Stimulated activated CD4-positive, alpha-beta T cell treated with anti-CD3 and anti-CD28 coated beads, Interleukin-4, amount 100 ng/mL, for 48 hours (primary cell): ENCODE measurements around the gene TPH1.
"Not testable (repeated sequence)": the region's sequence is repeated elsewhere in the genome, so short reads cannot be mapped to it uniquely, and the experiment has no call there.

Experiments
- DNase-seq, 2 donors: peaks; one replicate each; pipeline ENCODE4 v3.0.0-alpha.2; 2020; ENCODE audit warnings: low read depth in 2 of 2

The TPH1 gene

DNA sequence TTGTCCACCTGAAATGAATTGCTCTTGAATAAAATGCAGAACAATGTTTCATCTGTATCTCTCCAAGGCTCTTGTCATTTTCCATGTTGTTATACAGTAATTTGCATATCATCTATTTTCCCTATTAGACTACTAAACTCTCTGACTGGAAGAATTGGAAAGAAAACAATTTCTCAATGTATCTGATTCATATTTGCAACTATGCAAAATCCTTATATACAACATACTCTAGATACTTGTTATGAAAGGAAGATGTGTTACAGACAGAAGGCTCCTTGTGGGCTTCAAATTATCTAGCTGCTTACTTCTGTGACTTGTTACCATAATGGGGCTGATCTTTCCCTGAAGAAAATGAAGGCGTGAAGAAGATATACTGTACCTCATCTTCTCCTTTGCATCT is 23.6 kb downstream of the TPH1 start:
- DNase-seq, result no peak

DNA sequence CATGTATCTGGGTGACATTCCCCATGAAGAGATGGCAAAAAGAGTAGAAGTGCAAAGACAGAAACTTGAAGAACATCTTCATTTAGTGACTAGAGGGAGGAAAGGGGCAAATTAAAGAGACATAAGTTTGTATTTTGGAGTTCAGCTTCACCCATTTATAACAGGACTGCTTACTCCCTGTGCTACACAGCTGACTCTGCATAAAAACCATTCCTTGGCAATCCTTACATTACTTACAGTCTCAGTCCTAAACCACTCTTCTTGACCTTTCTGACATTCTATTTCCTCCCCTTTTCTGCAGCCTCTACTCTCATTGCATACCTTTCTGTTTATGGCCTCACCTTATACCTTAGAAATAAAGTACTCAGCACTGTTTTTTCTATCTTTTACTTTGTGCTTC is 26.4 kb downstream of the TPH1 start:
- DNase-seq, result no peak

DNA sequence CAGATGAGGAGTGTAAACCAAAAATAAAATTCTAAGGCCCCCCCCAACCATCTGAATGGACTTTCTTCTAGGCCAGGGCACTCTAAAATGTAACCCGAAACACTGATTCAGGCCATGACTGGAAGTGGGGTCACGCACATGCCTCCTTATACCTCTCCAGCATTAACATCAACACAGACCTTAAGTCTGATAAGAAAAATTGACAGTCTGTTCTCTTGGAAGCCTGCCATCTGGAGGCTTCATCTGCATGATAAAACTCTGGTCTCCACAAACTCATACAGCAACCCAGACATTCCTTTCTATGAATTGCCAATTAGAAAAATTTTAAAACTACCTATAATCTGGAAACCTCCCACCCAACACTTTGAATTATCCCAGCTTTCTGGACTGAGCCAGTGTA is 29.3 kb downstream of the TPH1 start:
- no peak for DNase-seq

GRCh38 chr11:18014876-18015275 is 31.2 kb downstream of the TPH1 start:
- DNase-seq, result no peak

GRCh38 chr11:18013790-18014507 is 32.1 kb downstream of the TPH1 start:
- peak in 1 of 2 donors; percentile 4 for DNase-seq

DNA sequence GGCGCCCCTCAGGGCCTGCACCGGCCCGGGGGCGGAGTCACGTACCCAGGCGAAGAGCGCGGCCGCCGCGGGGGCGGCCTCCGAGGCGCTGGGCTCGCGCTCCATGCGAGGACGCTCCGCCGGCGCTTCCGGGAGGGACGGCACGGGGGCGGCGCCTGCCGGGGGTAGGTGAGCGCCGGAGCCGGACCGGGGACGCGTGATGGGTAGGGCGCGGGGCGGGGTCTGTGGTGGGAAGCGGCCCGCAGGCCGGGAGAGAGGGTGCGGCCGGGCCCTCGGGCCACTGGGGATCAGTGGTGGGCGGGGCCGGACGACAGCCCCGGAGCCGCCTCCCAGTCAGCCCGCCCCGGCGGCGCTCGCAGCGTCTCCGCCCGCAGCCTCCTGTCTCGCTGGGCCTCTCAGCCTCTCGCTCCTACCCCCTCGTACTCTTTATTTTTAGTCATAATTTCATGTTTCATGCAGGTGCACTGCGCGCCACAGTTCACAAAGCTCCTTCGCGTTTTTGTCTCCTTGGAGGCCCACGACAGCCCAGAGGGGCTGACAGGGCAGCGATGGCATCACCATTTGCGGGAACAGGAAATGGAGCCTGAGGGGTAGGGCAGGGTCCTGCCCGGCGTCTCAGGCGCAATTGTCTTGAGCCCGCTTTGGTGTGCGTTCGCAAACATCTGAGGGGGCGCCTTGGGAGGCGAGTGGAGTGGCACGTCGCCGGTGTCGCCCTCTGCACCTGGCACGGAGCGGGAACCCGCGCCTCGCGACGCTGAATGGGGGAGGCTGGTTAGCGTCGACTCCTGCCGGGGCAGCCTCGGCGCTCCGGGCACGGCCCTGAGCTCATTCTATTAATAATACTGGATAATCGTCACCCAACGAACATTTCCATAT is 32.9 kb downstream of the TPH1 start, which contains the start of gene SERGEF:
TSS of gene SERGEF (minus strand) at position 142 of the 876 bp plus-strand sequence. CDS start at position 105, 37 bp downstream.
- peak; percentile 91 to 94 for DNase-seq

GRCh38 chr11:18012122-18012905 is 33.8 kb downstream of the TPH1 start:
- peak in 1 of 2 donors; percentile 8 for DNase-seq

GRCh38 chr11:18011633-18012032 is 34.4 kb downstream of the TPH1 start:
- DNase-seq, result no peak

GRCh38 chr11:18010977-18011586 is 35.0 kb downstream of the TPH1 start:
- no peak for DNase-seq

DNA sequence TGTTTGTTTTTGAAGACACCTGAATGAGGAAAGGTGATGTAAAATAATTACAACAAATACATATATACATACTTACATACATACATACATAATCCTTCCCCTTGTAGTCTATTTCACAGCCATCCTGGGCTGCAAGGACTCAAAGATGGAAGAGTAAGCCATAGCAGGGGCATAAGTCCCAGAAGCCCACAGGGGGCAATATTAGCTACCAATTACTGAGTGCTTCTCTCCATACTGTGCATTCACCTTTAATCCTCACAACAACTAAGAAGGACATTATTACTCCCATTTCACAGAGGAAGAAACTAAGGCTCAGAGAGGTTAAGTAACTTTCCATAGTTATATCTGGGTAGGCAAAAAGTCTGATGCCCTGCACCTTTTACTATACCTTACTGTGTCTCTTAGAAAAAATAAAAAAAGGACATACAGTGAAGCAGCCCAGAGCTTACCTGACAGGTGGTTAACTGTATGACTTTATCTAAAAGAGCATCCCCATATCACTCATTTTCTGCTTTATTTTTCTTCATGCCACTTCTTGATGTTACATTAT is 35.9 kb downstream of the TPH1 start:
- DNase-seq, result no peak

GRCh38 chr11:18005376-18006129 is 40.5 kb downstream of the TPH1 start:
- no peak for DNase-seq

- no peak for DNase-seq
Measured at GRCh38 chr11:18001191-18001590, 44.9 kb downstream of the TPH1 start.

GRCh38 chr11:18000760-18001159 is 45.3 kb downstream of the TPH1 start:
- no peak for DNase-seq

- DNase-seq, result not testable (repeated sequence)
Measured at GRCh38 chr11:18000128-18000527, 45.9 kb downstream of the TPH1 start.
